HG03135 (cell line): ENCODE data around the gene SAMD1.
"Not testable (repeated sequence)": the region's sequence is repeated elsewhere in the genome, so short reads cannot be mapped to it uniquely, and the experiment has no call there.

Source experiments
- ATAC-seq: cut with Tn5 transposase; IDR thresholded peaks from one replicate; pipeline ENCODE4 v1.9.1; 2021; ENCODE audit warnings: mild to moderate bottlenecking, moderate library complexity; ENCODE audit not compliant: unreplicated experiment

The SAMD1 gene

DNA sequence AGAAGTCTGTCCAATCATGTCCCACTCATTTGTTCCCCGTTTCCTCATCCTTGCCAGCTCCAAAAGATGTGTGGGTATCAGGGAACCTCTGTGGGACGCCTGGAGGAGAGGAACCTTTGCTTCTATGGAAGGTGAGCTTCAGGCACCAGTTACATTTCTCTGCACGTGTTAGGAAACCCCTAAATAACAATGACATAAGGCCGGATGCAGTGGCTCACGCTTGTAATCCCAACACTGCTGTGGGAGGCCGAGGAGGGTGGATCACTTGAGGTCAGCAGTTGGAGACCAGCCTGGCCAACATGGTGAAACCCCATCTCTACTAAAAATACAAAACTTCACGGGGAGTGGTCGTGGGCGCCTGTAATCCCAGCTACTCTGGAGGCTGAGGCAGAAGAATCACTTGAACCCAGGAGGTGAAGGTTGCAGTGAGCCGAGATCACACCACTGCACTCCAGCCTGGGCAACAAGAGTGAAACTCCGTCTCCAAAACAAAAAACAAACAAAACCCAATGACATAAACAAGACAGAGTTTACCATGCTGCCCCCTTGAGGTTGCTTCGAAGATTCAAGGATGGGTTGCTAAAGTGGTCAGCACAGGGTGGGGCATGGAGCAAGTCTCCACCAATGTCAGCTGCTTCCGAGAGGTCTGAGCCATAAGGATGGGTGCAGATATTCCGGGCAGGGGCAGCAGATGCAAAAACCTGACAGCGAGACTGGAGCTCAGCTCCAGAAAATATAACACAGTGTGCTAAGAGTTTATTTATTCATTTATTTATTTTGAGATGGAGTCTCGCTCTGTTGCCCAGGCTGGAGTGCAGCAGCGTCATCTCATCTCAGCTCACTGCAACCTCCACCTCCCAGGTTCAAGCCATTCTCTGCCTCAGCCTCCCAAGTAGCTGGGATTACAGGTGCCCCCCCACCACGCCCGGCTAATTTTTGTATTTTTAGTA lies 47.6 kb downstream of the SAMD1 start:
- ATAC-seq, result not testable (repeated sequence)

DNA sequence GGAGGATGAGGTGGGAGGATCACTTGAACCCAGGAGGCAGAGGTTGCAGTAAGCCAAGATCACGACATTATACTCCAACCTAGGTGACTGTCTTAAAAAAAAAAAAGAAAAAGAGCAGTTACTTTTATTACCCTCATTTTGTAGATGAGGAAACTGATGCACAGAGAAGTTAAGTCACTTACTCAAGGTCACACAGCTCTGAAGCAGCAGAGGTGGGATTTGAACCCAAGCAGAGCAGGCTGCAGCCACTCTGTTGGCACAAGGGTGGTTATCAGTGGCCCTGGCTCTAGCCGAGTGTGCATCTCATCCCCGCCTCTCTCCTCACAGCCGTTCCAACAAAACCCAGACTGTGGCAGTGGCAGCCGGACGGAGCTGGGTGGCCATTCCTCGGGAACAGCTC lies 51.4 kb downstream of the SAMD1 start:
- no peak for ATAC-seq
